NCI-H1417 (cell line): ENCODE measurements around the gene HOXA10.

Source experiments
- DNase-seq, 3 experiments: peaks; one replicate each; lab custom pipeline; 2025; lab: John Stamatoyannopoulos, UW

The HOXA10 gene

DNA sequence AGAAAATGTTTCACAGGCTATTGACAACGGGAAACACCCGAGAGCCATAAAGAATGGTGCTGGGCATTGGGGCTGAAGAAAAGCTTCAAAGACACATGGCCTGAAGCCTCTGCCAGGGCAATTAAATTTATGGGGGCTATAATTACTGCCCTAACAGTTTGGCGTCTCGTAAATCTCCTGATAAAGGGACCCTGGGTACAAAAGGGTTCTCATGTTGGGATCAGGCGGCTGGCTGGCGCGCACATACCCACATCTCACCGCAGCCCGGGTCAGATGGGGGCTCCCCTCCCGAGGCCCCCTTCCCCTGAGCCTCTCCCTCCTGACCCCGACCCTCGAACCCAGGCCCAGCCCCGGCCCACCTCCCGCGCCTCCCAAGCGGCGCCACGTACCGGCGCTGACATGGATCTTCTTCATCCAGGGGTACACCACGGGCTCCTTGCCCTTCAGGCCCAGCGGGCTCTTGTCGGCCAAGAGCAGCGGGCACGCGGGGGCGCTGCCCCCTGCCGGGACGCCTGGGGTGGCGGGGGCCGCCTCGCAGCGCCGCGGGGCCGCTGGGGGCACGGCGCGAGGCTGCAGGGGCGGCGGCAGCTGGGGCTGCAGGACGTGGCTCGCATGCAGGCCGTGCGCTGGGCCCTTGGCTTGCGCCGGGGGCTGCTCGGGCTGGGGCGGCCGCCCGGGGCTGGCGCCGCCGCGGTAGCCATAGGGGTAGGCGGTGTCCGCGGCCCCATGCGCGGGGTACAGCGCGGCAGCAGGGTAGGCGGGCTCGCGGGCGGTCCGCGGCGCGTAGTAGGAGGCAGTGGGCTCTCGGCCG, 44.2 kb downstream of the HOXA10 start:
- peak; percentile 41 to 92 (median 83) for DNase-seq

DNA sequence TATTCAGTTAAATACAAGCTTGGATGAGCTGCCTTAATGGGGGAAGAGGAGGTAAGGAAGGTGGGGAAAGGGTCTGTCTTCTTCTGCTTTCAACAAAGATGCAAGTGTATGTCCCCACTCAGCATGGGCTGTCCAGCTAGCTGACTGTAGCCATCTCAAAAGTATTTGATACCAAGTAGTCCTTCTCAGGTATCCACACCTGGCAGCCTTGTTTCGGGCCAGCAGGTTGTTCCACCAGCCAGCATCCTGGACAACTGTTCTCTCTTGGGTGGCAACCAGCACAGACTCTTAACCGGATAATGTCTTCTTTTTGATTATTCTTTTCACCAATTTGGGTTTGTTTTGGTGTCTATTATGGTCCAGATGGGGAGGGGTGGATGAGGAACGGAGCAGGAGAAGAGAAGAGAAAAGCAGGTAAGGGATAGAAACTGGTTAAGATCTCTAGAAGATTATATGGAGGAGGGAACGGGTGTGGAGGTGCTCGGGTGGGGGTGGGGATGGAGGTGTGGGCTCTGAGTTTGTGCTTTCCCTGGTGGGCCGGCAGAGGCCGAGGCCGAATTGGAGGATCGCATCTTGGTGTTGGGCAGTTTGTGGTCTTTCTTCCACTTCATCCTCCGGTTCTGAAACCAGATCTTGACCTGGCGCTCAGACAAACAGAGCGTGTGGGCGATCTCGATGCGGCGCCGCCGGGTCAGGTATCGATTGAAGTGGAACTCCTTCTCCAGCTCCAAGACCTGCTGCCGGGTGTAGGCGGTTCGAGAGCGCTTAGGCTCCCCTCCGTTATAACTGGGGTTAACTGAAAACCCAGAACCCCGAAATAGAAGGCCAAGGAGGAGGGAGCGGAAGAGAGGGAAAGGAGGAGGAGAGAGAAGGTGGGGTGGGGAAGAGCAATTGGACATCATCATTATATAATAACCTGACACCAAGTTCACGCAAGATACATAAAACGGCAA, 45.1 kb downstream of the HOXA10 start:
- no peak for DNase-seq

DNA sequence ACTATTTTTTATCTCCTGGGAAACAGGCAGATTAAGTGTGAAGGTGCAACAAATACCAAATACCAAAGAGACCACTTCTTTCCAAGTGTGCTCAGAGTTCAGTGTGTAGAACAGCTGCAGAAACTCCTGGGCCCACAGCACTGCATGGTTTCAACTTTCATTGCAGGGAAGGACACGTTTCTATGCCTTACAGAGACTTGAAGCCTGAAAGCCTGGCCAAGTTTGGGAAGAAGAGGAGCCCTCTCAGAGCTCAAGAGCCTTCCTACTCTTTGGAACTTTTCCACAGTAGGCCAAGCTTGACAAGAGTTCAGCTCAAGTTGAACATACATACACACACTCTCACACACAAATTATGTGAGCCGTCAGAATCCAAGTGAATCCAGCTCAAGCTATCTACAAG, 46.1 kb downstream of the HOXA10 start:
- DNase-seq, result peak in 1 of 3 experiments; percentile 24

DNA sequence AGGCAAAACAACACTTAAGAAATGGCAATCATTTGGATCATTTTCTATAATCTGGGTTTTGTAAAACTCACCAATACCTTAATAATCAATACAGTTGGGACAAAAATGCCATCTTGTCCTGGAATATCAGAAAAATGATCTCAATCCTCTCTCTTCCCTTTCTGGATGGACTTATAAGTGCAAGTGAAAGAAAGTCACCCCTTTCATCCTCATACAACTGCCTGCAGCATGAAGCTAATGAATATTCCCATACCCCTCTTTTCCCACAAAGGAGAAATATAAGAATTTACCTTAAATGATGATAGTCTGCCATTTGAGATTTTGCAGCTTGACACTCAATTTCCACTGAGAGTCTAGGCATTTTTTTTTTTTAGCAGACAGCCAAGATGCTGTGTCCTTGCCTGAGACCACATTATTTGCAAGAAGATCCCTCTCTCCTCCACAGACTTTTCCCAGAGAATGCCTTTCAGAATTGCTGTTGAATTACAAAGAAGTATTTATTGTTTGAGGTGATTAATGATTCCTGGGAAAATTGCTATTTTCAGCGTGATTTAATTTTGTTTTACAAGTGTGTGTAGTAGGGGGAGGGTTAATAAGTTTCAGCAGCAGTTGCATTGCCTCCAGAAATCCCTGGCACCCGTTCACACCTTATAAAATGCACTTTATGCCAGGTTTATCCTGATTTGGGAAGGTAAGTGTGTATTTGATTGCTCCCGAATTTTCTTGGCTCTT, 47.4 kb downstream of the HOXA10 start:
- peak in 1 of 3 experiments; percentile 33 for DNase-seq

DNA sequence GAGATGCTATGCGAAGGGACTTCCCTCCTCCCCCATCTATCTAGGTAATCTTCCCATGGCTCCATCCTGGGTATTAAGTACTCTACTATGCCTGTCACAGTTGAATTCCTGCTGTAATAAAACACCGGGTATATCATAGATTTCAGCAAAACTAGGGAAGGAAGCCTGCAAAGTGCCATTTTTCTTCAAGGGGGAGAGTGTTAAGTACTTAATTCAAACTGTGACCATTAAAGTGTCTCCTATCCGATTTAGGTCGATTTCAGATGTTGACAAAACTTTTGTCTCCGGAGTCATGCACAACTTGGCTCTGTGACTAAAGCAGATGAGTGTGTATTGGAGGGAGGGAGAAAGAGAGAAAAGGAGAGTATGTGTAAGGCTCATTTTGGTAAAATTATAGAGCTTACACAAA, 48.1 kb downstream of the HOXA10 start:
- DNase-seq, result no peak

DNA sequence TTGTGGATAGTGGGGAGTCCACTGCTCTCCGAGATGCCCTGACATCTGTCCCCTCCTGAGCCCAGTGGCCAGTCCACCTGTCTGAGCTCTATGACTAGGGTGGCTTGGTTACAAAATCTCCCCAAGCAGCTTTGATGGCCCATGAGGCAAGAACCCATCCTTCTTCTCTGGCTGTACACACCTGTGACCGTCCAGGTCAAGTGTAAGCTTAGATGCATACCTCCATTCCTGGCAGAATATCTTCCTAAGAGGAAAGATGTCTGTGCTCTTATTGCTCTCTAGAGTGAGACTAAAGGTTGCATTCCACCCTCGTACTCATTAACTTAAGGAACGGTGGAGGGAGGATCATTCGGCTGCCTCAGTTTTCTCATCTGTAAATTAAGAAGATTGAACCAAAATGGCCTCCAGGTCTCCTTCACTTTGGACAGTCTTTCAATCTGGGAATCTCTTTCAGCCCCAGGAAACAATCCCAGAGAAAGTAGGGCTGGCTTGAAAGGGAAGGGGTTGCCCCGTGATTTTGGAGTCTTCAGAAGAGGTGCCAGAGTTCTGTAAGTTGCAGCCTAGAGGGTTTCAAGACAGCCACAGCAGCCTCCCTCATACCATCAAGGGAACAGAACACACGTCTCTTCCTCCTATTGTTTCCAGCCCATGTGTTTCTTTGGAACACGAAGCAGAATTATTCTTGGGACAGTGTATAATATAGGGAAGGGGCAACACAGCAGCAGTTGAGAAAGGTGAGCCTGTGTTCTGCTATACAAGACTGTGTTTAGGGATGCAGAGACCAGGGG, 49.0 kb downstream of the HOXA10 start:
- no peak for DNase-seq

DNA sequence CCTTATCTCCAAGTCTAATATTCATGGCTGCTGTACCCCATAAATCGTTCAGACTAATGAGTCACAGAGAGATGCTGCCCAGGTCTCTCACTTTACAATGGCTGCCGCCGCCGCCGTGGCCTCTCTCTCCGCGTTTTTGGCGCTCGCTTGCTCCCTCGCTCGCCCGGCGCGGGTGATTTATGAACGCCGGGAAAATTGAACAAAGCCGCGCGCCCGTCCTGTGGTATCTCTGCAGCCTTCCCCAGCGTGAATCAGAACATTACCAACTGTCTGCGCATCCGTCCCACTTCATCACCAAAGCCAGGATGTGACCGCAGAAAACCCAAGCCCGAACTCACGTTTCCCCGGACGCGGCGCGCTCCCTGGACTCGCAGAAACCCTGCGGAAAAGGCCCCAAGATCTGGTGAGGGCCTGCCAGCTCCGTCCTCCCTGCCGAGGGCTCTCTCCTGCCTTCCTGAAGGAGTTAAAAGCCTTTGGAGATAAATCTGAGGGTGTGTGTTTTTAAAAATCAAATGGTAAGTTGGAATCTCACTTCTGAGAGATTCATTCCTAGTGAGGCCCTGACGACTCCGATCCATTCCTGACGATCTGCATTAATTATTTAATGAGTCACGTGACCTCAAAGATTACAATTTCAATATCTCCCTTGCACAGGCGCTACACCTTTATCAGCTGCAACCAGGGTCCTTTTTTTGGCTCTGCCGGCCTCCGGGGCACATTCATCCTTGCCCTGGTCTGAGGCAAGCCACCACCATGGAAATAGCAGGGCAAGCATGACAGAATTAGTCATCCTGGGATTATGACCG, 49.8 kb downstream of the HOXA10 start:
- no peak for DNase-seq

DNA sequence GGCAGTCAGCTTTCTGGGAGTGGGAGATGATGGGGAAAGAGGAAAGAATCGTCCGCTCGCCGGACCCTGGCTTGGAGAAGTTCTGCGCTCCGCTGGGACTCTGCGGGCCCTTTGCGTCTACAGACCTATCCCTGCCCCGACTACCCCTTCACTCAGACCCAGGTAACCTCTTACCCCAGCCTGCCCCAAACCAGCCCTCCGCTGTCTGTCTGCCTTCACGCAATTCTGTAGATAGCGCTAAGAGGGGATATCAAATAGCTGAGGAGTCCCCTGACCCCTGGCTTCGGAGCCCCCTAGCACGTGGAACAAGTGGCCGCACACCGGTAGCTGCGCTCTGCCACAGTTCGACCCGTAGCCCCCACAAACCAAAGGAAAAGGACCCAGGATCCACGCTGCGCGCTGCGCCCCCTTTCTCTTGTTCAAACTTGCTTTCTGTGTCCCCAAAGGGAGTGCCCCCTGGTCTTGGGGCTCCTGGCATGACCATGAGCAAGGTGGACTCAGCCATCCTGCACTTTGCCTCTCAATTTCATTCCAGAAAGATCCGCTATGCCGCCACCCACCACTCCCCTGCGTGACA, 50.6 kb downstream of the HOXA10 start:
- DNase-seq, result no peak

DNA sequence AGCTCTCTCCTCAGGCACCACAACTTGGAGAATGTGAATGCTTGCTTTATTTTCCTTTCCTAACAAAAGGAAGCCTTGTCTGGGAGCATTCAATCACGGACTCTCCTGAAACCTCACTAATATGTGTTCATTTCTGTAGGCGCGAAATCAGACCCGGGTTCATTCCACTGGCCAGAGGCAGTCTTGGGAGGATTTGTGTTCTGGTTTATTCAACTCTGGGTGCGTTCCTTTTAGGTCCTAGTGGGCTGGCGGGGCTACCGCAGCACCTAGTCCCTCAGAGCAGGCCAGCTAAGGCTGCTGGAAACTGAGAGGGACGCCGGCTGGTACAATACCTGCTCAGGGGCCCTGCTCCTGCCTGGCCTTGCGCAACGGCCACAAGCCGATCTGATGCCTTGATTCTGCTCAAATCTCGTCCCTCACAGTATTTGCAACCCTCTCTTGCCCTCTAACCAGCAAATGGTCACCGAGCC, 51.1 kb downstream of the HOXA10 start:
- DNase-seq, result no peak

DNA sequence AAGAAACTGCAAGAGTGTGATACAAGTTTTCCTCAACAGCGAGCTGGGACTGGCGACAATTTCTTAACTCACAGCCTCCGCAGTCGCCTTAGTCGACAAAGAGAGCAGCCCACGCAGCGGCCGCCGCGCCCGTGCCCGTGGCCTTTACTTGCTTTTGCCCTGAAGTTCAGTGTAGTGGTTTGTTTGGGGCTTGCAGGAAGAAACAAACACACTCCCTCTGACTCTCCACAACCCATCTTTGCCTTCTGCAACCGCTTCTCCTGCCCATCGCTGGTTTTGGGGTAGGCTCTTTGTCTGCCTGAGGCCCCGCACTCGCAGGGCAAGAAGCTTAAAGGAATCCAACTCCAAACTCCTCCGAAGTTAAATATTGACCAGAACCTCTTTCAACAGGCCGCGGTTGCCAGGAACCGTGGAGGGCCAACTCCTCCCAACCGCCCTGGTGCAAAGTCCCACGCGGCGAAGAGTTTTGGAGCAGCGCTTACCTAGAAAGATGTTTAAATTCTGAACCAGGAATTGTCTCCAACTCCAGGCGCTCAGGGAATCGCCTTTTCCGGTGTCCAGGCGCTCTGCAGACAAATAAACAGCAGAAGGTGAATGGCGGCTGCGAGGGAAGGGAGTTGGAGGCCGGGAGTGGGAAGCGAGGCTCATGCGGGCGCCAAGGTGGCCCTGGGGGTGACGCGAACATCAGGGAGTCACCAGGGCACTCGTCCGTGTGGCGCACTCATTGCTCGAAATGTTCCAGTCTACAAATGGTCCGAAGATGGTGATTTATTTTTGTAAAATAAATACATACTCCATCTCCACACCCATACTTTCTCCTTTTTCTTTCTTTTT, 51.8 kb downstream of the HOXA10 start:
- no peak for DNase-seq

DNA sequence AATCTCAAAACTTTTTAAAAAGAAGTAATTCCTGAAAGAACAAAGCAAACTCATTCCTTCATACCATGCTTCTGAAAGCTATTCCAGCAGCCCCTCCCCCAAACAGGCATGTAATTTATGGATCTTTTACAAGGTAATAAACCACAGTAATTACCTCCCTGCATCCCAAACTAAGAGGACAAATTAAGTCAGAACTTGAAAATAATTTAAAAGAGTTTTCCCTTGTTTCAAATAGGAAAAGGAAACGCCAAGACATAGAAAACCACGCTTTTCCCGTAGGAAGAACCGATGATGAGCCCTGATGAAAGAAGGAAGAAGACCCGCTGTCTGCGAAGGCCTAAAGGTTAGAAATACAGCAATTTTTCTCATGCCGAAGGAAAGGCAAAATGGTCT, 52.4 kb downstream of the HOXA10 start:
- peak in 1 of 3 experiments; percentile 28 for DNase-seq
